Mesendoderm (in vitro differentiated cells): ENCODE data around the gene FMNL2.
A peak's percentile ranks its signal among the peaks of the same experiment; 100 is the strongest.

Experiments
- DNase-seq: peaks from one replicate; pipeline ENCODE4 v3.0.0; 2013
- H2AK5ac ChIP-seq: 2 replicates; pipeline ENCODE4 v1.6.1; 2013; ENCODE audit warnings: low read length, inconsistent platforms
- H2BK120ac ChIP-seq: 2 replicates; pipeline ENCODE4 v1.6.1; 2013; ENCODE audit warnings: low read depth, mild to moderate bottlenecking, low read length, moderate library complexity, mixed read lengths
- H2BK15ac ChIP-seq: replicated peaks from 2 replicates; pipeline ENCODE4 v1.6.1; 2013; ENCODE audit warnings: low read depth, mild to moderate bottlenecking, moderate library complexity
- H2BK5ac ChIP-seq: 2 replicates; pipeline ENCODE4 v1.6.1; 2013; ENCODE audit warnings: low read length, inconsistent platforms
- H3K18ac ChIP-seq: 2 replicates; pipeline ENCODE4 v1.6.1; 2013; ENCODE audit warnings: mild to moderate bottlenecking, low read length, mixed read lengths
- H3K23ac ChIP-seq: one replicate; pipeline ENCODE4 v1.6.1; 2013; ENCODE audit warnings: low read length
- H3K27ac ChIP-seq: 2 replicates; pipeline ENCODE4 v1.5.1; 2013; ENCODE audit warnings: low read depth, mild to moderate bottlenecking, inconsistent platforms, low read length, moderate library complexity
- H3K27me3 ChIP-seq: 2 replicates; pipeline ENCODE4 v1.6.1; 2013; ENCODE audit warnings: low read length, control low read depth, mild to moderate bottlenecking, inconsistent platforms; ENCODE audit not compliant: insufficient read depth, poor library complexity
- H3K36me3 ChIP-seq: 2 replicates; pipeline ENCODE4 v1.6.1; 2013; ENCODE audit warnings: low read length, inconsistent platforms; ENCODE audit not compliant: control insufficient read depth, insufficient read depth
- H3K4ac ChIP-seq: one replicate; pipeline ENCODE4 v1.6.1; 2013; ENCODE audit warnings: low read depth, mild to moderate bottlenecking, low read length, moderate library complexity
- H3K4me1 ChIP-seq: 2 replicates; pipeline ENCODE4 v1.6.1; 2013; ENCODE audit warnings: low read depth, low read length, inconsistent platforms; ENCODE audit not compliant: control insufficient read depth
- H3K4me2 ChIP-seq: 2 replicates; pipeline ENCODE4 v1.6.1; 2013; ENCODE audit warnings: low read length
- H3K4me3 ChIP-seq: 2 replicates; pipeline ENCODE4 v1.5.1; 2013; ENCODE audit warnings: mild to moderate bottlenecking, low read length
- H3K56ac ChIP-seq: one replicate; pipeline ENCODE4 v1.6.1; 2013; ENCODE audit warnings: low read length
- H3K79me1 ChIP-seq: 2 replicates; pipeline ENCODE4 v1.6.1; 2013; ENCODE audit warnings: low read length, inconsistent platforms
- H3K79me2 ChIP-seq: 2 replicates; pipeline ENCODE4 v1.6.1; 2013; ENCODE audit warnings: mild to moderate bottlenecking, low read length; ENCODE audit not compliant: control insufficient read depth, insufficient read depth
- H3K9ac ChIP-seq: 2 replicates; pipeline ENCODE4 v1.6.1; 2013; ENCODE audit warnings: low read length, inconsistent platforms
- H4K5ac ChIP-seq: one replicate; pipeline ENCODE4 v1.6.1; 2013; ENCODE audit warnings: low read length
- H4K8ac ChIP-seq: one replicate; pipeline ENCODE4 v1.6.1; 2013; ENCODE audit warnings: low read depth, mild to moderate bottlenecking, control low read depth, low read length, moderate library complexity
- WGBS: extraction: QIAGEN DNeasy Blood & Tissue Kit; methylation state at CpG from one replicate; pipeline ENCODE4 v1.1.7; 2013; ENCODE audit warnings: low lambda C conversion rate, missing lambda C conversion rate; ENCODE audit not compliant: insufficient coverage; ENCODE audit errors: extremely low coverage; 5-methylcytosine and 5-hydroxymethylcytosine counted together

FMNL2 gene

DNA sequence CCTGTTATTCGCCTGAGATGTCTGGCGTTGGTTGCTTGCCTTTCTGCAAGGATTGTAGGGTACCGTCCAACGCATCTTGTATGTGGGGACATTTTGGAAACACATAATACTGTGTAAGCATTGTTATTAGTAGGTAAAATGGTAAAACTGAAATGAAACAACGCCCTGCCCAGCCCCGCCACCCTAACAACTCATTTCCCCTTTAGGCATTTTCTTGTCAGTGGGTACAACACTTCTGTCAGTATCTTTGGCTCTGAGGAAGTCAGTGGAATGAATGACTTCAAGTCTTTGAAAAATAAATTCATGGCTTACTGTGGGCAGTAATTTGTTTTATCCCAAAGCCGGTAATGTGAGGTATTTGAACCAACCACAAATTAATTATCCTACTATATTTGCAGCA lies 86.0 kb downstream of the FMNL2 start:
- no peak overlapping the region for H3K18ac ChIP-seq
- H3K79me2 ChIP-seq = peaks cover 10% of the 10 kb centered on the region
- H4K8ac ChIP-seq = no peak overlapping the region
- peak overlapping the region; percentile 41 for H3K27ac ChIP-seq
- H3K4ac ChIP-seq = no peak overlapping the region
- H3K79me1 ChIP-seq = peaks cover 17% of the 10 kb centered on the region
- H3K36me3 ChIP-seq = no peaks in the 10 kb centered on the region
- H2BK5ac ChIP-seq = no peak overlapping the region
- WGBS = no CpG with 5 or more reads among the region's 7 CpGs
- H4K5ac ChIP-seq = no peak overlapping the region
- H3K4me3 ChIP-seq = no peak overlapping the region
- H2BK15ac ChIP-seq = no peak overlapping the region
- H3K56ac ChIP-seq = no peak overlapping the region
- H3K4me1 ChIP-seq = peaks cover 13% of the 10 kb centered on the region
- H3K9ac ChIP-seq = no peak overlapping the region
- H3K27me3 ChIP-seq = no peaks in the 10 kb centered on the region
- H2AK5ac ChIP-seq = no peak overlapping the region
- no peak overlapping the region for H2BK120ac ChIP-seq
- no peak overlapping the region for H3K23ac ChIP-seq
- H3K4me2 ChIP-seq = no peak overlapping the region
- DNase-seq = no peak

DNA sequence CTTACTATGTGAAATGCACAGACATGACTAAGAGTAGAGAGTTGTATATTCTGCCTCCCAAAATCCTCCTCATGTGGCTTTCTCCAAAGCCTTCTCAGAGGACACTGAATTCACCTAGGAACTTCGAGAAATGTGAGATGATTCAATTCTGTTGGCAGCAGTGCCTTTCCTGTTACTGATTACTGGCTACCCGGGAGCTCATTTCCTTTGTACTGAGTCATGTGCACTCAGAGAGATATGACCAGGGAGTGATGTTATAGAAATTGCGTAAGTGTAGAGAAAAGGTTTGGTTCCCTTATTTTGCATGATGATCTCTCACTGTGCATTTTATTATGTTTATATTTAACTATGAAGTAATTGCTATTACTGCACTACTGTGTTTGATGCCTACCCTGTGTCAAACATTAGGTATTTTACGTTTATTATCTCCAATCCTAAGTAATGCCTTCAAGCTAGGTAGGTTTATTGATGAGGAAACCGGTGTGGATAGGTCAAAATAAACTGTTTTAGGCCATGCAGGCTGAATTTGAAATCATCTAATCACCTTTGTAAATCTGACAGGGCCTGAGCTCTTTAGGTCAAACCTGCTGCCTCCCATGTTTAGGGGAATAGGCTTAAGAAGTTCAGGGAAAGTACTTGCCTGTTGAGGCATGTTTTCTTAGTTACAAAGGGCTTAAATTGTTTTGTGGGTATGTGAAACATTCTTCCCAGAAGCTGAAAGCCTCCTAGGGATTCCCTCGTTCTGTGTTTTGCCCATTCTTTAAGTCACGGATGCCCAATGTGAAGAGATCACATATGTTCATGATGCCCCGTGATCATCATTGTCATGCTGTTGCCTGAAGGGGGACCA lies 86.8 kb downstream of the FMNL2 start:
- no peak overlapping the region for H3K18ac ChIP-seq
- peak; percentile 78 for DNase-seq
- no peaks in the 10 kb centered on the region for H3K27me3 ChIP-seq
- H3K79me2 ChIP-seq = peaks cover 10% of the 10 kb centered on the region
- H3K4me3 ChIP-seq = no peak overlapping the region
- H2AK5ac ChIP-seq = no peak overlapping the region
- peaks cover 12% of the 10 kb centered on the region for H3K4me1 ChIP-seq
- no peak overlapping the region for H4K5ac ChIP-seq
- no peak overlapping the region for H2BK15ac ChIP-seq
- H3K23ac ChIP-seq = no peak overlapping the region
- H2BK5ac ChIP-seq = no peak overlapping the region
- no peak overlapping the region for H3K56ac ChIP-seq
- no peak overlapping the region for H3K4ac ChIP-seq
- H2BK120ac ChIP-seq = no peak overlapping the region
- peak overlapping the region; percentile 41 for H3K27ac ChIP-seq
- H3K4me2 ChIP-seq = peak overlapping the region; percentile 11
- no CpG with 5 or more reads among the region's 8 CpGs for WGBS
- H4K8ac ChIP-seq = no peak overlapping the region
- no peak overlapping the region for H3K9ac ChIP-seq
- no peaks in the 10 kb centered on the region for H3K36me3 ChIP-seq
- H3K79me1 ChIP-seq = peaks cover 15% of the 10 kb centered on the region

DNA sequence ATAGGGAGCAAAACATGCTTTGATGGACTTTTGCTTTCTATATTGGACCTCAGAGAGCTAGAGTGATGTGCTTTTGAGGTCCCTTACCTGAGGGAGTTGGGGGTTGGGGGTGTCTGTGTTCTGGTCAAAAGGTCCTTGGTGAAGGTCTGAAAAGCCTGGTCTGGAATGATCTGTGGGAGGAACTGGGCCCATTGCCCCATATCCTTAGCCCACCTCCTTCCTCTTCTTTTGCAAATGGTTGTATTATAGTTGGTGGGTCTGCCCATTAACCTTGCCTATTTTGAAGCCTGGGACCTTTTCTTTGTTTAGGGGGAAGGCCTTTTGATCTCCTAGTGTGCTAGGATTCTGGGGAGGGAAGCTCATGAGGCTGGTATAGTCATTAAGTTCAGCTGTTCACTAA lies 88.7 kb downstream of the FMNL2 start:
- Histone ChIP-seq H4K5ac (no peak overlapping the region), H3K36me3 (no peaks in the 10 kb centered on the region), H3K4me1 (peaks cover 12% of the 10 kb centered on the region), H3K9ac (no peak overlapping the region), H3K23ac (no peak overlapping the region), H3K27ac (no peak overlapping the region), H2BK15ac (no peak overlapping the region), H3K56ac (no peak overlapping the region), H3K4me2 (no peak overlapping the region), H2BK5ac (no peak overlapping the region), H3K79me1 (peaks cover 10% of the 10 kb centered on the region), H3K79me2 (peaks cover 10% of the 10 kb centered on the region), H3K27me3 (no peaks in the 10 kb centered on the region), H2BK120ac (no peak overlapping the region), H3K18ac (no peak overlapping the region), H3K4me3 (no peak overlapping the region), H2AK5ac (no peak overlapping the region), H4K8ac (no peak overlapping the region), H3K4ac (no peak overlapping the region)
- DNase-seq = no peak

DNA sequence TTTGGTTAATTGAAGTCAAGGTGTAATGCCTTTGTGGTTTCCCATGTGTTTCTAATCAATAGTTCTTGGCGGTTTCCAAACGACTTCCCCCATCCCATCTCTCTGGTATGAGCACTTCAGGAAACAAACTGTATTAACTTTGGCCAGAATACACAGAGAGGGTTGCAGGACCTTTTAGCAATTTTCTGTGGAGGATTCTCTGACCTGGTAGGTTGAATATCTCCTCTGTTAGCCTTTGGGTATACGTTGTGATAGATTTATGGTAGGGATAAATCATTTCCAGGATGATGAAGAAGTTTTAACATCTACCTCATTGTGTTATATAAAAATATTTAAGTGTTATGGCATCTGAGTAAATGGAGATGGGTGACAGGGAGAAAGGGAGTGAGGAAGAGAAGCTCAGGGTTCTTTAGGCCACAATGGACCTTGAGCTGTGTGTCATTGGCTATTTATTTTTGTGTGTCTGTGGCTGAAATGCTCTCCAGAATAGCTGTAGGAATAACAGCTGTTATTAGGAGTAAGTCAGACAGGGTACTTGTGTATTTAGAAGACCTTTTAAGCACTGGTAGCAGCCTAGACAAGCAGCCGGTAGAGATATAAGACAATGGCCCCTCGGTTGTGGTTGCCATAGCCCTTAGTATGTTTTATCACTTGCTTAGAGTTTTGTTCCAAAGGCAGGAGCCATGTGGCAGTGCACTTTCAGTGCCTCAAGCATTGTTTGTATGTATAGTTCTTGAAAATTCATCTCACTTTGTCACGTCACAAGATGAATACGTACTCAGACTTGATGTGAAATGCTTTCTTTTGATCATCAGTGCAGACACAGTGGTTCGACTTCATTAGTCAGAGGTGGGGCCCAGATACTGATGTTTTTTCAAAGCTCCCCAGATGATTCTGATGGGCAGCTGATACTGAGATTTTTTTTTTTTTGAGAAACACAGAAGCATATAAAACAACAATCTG lies 91.1 kb downstream of the FMNL2 start:
- Histone ChIP-seq H2AK5ac (no peak overlapping the region), H2BK15ac (no peak overlapping the region), H3K4ac (peak overlapping the region; percentile 3), H3K23ac (no peak overlapping the region), H3K4me3 (no peak overlapping the region), H3K36me3 (no peaks in the 10 kb centered on the region), H4K8ac (no peak overlapping the region), H4K5ac (no peak overlapping the region), H3K18ac (no peak overlapping the region), H3K79me1 (peaks cover 13% of the 10 kb centered on the region), H3K4me1 (peaks cover 8% of the 10 kb centered on the region), H3K79me2 (peaks cover 10% of the 10 kb centered on the region), H3K4me2 (no peak overlapping the region), H3K27ac (no peak overlapping the region), H2BK5ac (no peak overlapping the region), H2BK120ac (no peak overlapping the region), H3K56ac (no peak overlapping the region), H3K9ac (no peak overlapping the region), H3K27me3 (no peaks in the 10 kb centered on the region)
- WGBS = no CpG with 5 or more reads among the region's 8 CpGs
- DNase-seq = no peak

DNA sequence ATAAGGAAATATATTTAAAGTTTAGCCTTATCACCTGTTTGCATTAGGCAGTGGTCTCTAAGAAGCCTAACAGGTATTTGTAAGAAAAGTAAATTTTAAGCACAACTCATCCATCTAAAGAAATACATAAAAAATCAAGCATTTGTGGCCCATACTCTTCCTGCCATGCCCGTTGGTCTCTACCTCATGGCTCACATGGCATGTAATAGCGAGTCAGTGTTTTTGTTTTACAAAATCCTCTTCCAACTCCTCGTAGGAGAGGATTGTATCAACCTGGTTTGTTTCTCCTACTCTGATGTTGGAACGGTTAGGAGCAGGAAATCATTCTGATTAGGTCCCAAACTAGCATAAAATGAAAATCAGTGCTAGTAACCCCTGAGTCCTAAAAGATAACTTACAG lies 91.8 kb downstream of the FMNL2 start:
- H4K8ac ChIP-seq = no peak overlapping the region
- no peak overlapping the region for H2BK15ac ChIP-seq
- no peak overlapping the region for H3K4ac ChIP-seq
- H3K56ac ChIP-seq = no peak overlapping the region
- H3K36me3 ChIP-seq = no peaks in the 10 kb centered on the region
- no CpG with 5 or more reads among the region's 4 CpGs for WGBS
- H2AK5ac ChIP-seq = no peak overlapping the region
- no peak overlapping the region for H3K18ac ChIP-seq
- DNase-seq = no peak
- H3K9ac ChIP-seq = no peak overlapping the region
- H2BK120ac ChIP-seq = no peak overlapping the region
- no peak overlapping the region for H2BK5ac ChIP-seq
- no peak overlapping the region for H3K27ac ChIP-seq
- H4K5ac ChIP-seq = no peak overlapping the region
- no peak overlapping the region for H3K4me3 ChIP-seq
- H3K79me2 ChIP-seq = peaks cover 7% of the 10 kb centered on the region
- H3K79me1 ChIP-seq = peaks cover 10% of the 10 kb centered on the region
- H3K27me3 ChIP-seq = no peaks in the 10 kb centered on the region
- peaks cover 2% of the 10 kb centered on the region for H3K4me1 ChIP-seq
- no peak overlapping the region for H3K4me2 ChIP-seq
- H3K23ac ChIP-seq = no peak overlapping the region
